ENCODE measurements around the gene LAPTM4A. TPM values are rescaled to one million over a fixed set of nuclear protein-coding genes. Genes with fewer than 3 reads are reported as not detected.
"Not testable (repeated sequence)": the region's sequence is repeated elsewhere in the genome, so short reads cannot be mapped to it uniquely, and the experiment has no call there.

LAPTM4A gene
- total RNA-seq, 1 experiment from 2014 or later: 62.7 TPM

GRCh38 chr2:20089715-20090464 lies 38.5 kb upstream of the LAPTM4A start:
- no peaks in the 10 kb centered on the region for H3K36me3 ChIP-seq (ENCODE audit: low read depth, low read length)
- no peaks in the 10 kb centered on the region for H3K27me3 ChIP-seq (ENCODE audit: low read length)
- H3F3A ChIP-seq (ENCODE audit: low read length, unreplicated experiment): no peaks in the 10 kb centered on the region
- no peak overlapping the region for H3K4me3 ChIP-seq (ENCODE audit: low read length)
- POLR2A ChIA-PET (ENCODE audit: unreplicated experiment): no interaction called here
- peaks cover 23% of the 10 kb centered on the region for H3K4me1 ChIP-seq (ENCODE audit: insufficient read depth, low read length)
- intact Hi-C loops (cut with micrococcal nuclease): no loop called here
- H3K9me2 ChIP-seq (replicated peaks; ENCODE audit: low read length): no peaks in the 10 kb centered on the region
- H2AFZ ChIP-seq (ENCODE audit: low read length): no peak overlapping the region
- no peaks in the 10 kb centered on the region for H3K79me2 ChIP-seq (ENCODE audit: low read length)
- H3K27ac ChIP-seq (ENCODE audit: low read length): no peak overlapping the region
- ATAC-seq (no peak), DNase-seq (no peak)
- no peaks in the 10 kb centered on the region for H4K20me1 ChIP-seq (ENCODE audit: low read length)
- H3K4me2 ChIP-seq (ENCODE audit: low read length): no peak overlapping the region
- H3K9me3 ChIP-seq (ENCODE audit: low read length): no peaks in the 10 kb centered on the region
- no peak overlapping the region for H3K9ac ChIP-seq (ENCODE audit: low read length)
- BruUV-seq (replicated peaks): no TSS peak
- TF ChIP-seq EZH2 (IDR thresholded peaks at IDR 0.05; ENCODE audit: low read length, unreplicated experiment): no peak
- no peak for TF ChIP-seq CTCF (conservative IDR thresholded peaks at IDR 0.05; ENCODE audit: low read depth, low read length)
- no peak for TF ChIP-seq EZH2phosphoT487 (IDR thresholded peaks at IDR 0.05; ENCODE audit: borderline replicate concordance, low read length)
- CTCF ChIA-PET: no interaction called here

GRCh38 chr2:20085909-20086308 lies 34.5 kb upstream of the LAPTM4A start:
- H3K36me3 ChIP-seq (ENCODE audit: low read depth, low read length); H3K27me3 ChIP-seq (ENCODE audit: low read length); H3K4me1 ChIP-seq (ENCODE audit: insufficient read depth, low read length); H3K27ac ChIP-seq (ENCODE audit: low read length); CTCF ChIA-PET; H3K9me2 ChIP-seq (replicated peaks; ENCODE audit: low read length); H3K4me2 ChIP-seq (ENCODE audit: low read length); H3F3A ChIP-seq (ENCODE audit: low read length, unreplicated experiment); H3K4me3 ChIP-seq (ENCODE audit: low read length); H3K9me3 ChIP-seq (ENCODE audit: low read length); H4K20me1 ChIP-seq (ENCODE audit: low read length); DNase-seq; H3K9ac ChIP-seq (ENCODE audit: low read length); H2AFZ ChIP-seq (ENCODE audit: low read length); ATAC-seq; BruUV-seq (replicated peaks); intact Hi-C loops (cut with micrococcal nuclease); H3K79me2 ChIP-seq (ENCODE audit: low read length); POLR2A ChIA-PET (ENCODE audit: unreplicated experiment): not testable (repeated sequence)

- H3K9ac ChIP-seq (ENCODE audit: low read length); H4K20me1 ChIP-seq (ENCODE audit: low read length); CTCF ChIA-PET; POLR2A ChIA-PET (ENCODE audit: unreplicated experiment); H3K4me2 ChIP-seq (ENCODE audit: low read length); intact Hi-C loops (cut with micrococcal nuclease); ATAC-seq; H3K27me3 ChIP-seq (ENCODE audit: low read length); H3K79me2 ChIP-seq (ENCODE audit: low read length); DNase-seq; H2AFZ ChIP-seq (ENCODE audit: low read length); H3K9me2 ChIP-seq (replicated peaks; ENCODE audit: low read length); H3K27ac ChIP-seq (ENCODE audit: low read length); BruUV-seq (replicated peaks); H3K4me1 ChIP-seq (ENCODE audit: insufficient read depth, low read length); H3K36me3 ChIP-seq (ENCODE audit: low read depth, low read length); H3K9me3 ChIP-seq (ENCODE audit: low read length); H3K4me3 ChIP-seq (ENCODE audit: low read length); H3F3A ChIP-seq (ENCODE audit: low read length, unreplicated experiment): not testable (repeated sequence)
Observed at GRCh38 chr2:20082812-20083211, 31.4 kb upstream of the LAPTM4A start.

GRCh38 chr2:20081841-20082240 lies 30.4 kb upstream of the LAPTM4A start:
- no peaks in the 10 kb centered on the region for H3K4me1 ChIP-seq (ENCODE audit: insufficient read depth, low read length)
- H3F3A ChIP-seq (ENCODE audit: low read length, unreplicated experiment): no peaks in the 10 kb centered on the region
- H3K4me3 ChIP-seq (ENCODE audit: low read length): no peak overlapping the region
- POLR2A ChIA-PET (ENCODE audit: unreplicated experiment): no interaction called here
- H4K20me1 ChIP-seq (ENCODE audit: low read length): no peaks in the 10 kb centered on the region
- no peaks in the 10 kb centered on the region for H3K9me2 ChIP-seq (replicated peaks; ENCODE audit: low read length)
- H3K27ac ChIP-seq (ENCODE audit: low read length): no peak overlapping the region
- no peaks in the 10 kb centered on the region for H3K79me2 ChIP-seq (ENCODE audit: low read length)
- no peak overlapping the region for H2AFZ ChIP-seq (ENCODE audit: low read length)
- intact Hi-C loops (cut with micrococcal nuclease): no loop called here
- TF ChIP-seq CTCF (conservative IDR thresholded peaks at IDR 0.05; ENCODE audit: low read depth, low read length) (no peak), EZH2 (IDR thresholded peaks at IDR 0.05; ENCODE audit: low read length, unreplicated experiment) (no peak), EZH2phosphoT487 (IDR thresholded peaks at IDR 0.05; ENCODE audit: borderline replicate concordance, low read length) (no peak)
- H3K4me2 ChIP-seq (ENCODE audit: low read length): no peak overlapping the region
- no peaks in the 10 kb centered on the region for H3K27me3 ChIP-seq (ENCODE audit: low read length)
- no peak overlapping the region for H3K9ac ChIP-seq (ENCODE audit: low read length)
- ATAC-seq (no peak), DNase-seq (no peak)
- H3K9me3 ChIP-seq (ENCODE audit: low read length): no peaks in the 10 kb centered on the region
- BruUV-seq (replicated peaks): no TSS peak
- CTCF ChIA-PET: no interaction called here
- no peaks in the 10 kb centered on the region for H3K36me3 ChIP-seq (ENCODE audit: low read depth, low read length)
